ENCODE data around the gene STT3B. TPM values are rescaled to one million over a fixed set of nuclear protein-coding genes. Genes with fewer than 3 reads are reported as not detected.

Gene STT3B
- total and polyA plus RNA-seq, 12 donors = 37.7 to 113 (median 92.3) TPM

DNA sequence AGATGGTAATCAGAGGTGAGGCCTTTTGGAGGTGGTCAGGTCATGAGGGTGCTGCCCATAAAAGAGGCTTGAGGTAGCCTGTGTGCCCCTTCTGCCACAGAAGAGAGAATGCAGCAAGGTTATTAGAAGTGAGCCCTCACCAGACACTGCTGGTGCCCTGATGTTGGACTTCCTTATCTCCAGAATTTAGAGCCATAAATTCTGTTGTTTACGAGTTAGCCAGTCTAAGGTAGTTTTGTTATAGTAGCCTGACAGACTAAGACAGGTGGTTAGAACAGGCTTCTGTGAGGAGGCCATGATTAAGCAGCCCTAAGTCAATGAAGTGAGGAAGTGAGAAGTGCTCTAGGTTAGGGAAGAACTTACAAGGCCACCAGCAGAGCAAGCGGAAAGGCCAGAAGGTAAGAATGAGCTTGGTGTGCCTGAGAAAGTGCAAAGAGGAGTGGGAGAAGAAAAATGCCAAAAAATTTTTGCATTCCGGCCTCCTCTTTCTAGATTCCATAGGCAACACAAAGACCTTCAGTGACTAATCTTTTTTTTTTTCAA lies 44.2 kb upstream of the STT3B start:
- ATAC-seq (no peak), DNase-seq (no peak)
- TF ChIP-seq, protein P1, sequence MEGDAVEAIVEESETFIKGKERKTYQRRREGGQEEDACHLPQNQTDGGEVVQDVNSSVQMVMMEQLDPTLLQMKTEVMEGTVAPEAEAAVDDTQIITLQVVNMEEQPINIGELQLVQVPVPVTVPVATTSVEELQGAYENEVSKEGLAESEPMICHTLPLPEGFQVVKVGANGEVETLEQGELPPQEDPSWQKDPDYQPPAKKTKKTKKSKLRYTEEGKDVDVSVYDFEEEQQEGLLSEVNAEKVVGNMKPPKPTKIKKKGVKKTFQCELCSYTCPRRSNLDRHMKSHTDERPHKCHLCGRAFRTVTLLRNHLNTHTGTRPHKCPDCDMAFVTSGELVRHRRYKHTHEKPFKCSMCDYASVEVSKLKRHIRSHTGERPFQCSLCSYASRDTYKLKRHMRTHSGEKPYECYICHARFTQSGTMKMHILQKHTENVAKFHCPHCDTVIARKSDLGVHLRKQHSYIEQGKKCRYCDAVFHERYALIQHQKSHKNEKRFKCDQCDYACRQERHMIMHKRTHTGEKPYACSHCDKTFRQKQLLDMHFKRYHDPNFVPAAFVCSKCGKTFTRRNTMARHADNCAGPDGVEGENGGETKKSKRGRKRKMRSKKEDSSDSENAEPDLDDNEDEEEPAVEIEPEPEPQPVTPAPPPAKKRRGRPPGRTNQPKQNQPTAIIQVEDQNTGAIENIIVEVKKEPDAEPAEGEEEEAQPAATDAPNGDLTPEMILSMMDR (IDR thresholded peaks at IDR 0.05) = no peak
- Histone ChIP-seq H3K27me3 (no peaks in the 10 kb centered on the region), H3K27ac (no peak overlapping the region), H3K9me3 (peaks cover 0 to 18% (median 2%) of the 10 kb centered on the region in 11 donors), H3K4me1 (no peaks in the 10 kb centered on the region), H3K4me3 (no peak overlapping the region), H3K36me3 (no peaks in the 10 kb centered on the region)
- WGBS, 2 donors = 93 to 95% methylated on average over 3 of the region's 3 CpGs
- intact Hi-C loops (cut with DNase I) = no loop called here

DNA sequence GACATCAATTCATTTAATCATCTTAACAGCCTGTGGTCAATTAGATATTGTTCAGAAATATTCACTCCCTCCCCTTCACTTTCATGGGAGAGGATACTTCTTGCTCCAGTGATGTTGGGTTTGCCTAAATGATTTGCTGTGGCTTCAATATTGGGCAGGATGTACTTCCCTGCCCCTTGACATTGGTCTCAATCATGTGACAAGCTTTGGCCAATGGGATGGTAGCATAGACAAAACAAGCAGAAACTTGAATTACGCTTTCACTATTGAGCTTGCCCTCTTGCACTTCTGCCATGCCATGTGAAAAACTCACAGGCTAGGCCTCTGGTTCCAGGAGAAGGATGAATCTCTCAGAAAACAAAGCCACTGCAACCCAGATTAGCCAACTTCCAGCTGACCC lies 42.2 kb upstream of the STT3B start:
- ATAC-seq (no peak), DNase-seq (no peak)
- no peaks in the 10 kb centered on the region for H3K4me1 ChIP-seq
- WGBS, 2 donors = 96 to 100% methylated on average over 1 of the region's 1 CpG
- H3K36me3 ChIP-seq = no peaks in the 10 kb centered on the region
- no peak overlapping the region for H3K4me3 ChIP-seq
- TF ChIP-seq, protein P1 (IDR thresholded peaks at IDR 0.05) = no peak
- H3K27me3 ChIP-seq = no peaks in the 10 kb centered on the region
- H3K9me3 ChIP-seq = peaks cover 0 to 18% (median 2%) of the 10 kb centered on the region in 11 donors
- no peak overlapping the region for H3K27ac ChIP-seq
- intact Hi-C loops (cut with DNase I) = no loop called here

DNA sequence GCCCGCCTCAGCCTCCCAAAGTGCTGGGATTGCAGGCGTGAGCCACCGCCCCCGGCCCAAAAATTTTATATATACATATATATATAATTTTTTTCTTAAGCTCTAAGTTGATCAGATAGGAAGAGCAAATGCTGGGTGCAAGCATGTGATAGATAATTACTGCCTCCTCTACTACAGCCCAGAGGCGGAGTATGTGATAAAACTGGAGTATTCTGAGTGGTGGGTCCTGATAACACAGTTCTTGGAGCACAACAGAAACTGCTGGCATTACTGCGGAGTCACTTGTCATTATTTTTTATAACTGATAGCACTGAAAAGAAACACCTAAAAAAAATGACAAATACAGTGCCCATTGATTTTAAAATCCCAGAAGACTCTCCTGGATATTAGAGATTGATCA lies 41.1 kb upstream of the STT3B start:
- DNase-seq (no peak), ATAC-seq (no peak)
- no peaks in the 10 kb centered on the region for H3K27me3 ChIP-seq
- no peaks in the 10 kb centered on the region for H3K4me1 ChIP-seq
- no peak overlapping the region for H3K4me3 ChIP-seq
- TF ChIP-seq, protein P1 (IDR thresholded peaks at IDR 0.05) = no peak
- H3K27ac ChIP-seq = no peak overlapping the region
- WGBS, 2 donors = 86 to 91% methylated on average over 5 to 6 of the region's 6 CpGs
- H3K9me3 ChIP-seq = peaks cover 0 to 18% (median 2%) of the 10 kb centered on the region in 11 donors
- intact Hi-C loops (cut with DNase I) = no loop called here
- no peaks in the 10 kb centered on the region for H3K36me3 ChIP-seq

DNA sequence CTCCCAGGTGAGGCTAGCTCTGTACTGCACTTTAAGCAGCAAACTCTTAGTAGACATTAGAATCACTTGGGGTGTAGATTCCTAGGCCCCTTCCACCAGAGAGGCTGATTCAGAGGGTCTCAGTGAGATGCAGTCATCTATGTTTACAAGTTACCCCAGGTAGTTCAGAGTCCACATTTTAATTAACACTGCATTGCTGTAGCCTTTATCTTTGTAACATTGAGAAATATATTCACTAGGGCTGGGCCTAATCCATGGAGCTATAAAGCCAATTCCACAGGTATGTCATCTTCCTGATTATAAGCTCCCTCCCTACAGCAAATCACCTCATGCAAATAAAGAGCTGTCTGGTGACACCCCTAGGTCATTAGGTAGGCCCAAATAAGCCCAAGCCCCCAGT lies 39.6 kb upstream of the STT3B start:
- ATAC-seq (no peak), DNase-seq (no peak)
- peaks cover 0 to 18% (median 2%) of the 10 kb centered on the region in 11 donors for H3K9me3 ChIP-seq
- H3K36me3 ChIP-seq = no peaks in the 10 kb centered on the region
- H3K27ac ChIP-seq = no peak overlapping the region
- H3K4me1 ChIP-seq = no peaks in the 10 kb centered on the region
- TF ChIP-seq, protein P1 (IDR thresholded peaks at IDR 0.05) = no peak
- H3K27me3 ChIP-seq = no peaks in the 10 kb centered on the region
- intact Hi-C loops (cut with DNase I) = no loop called here
- H3K4me3 ChIP-seq = no peak overlapping the region
